ENCODE results near the gene ANXA9. TPM values are rescaled to one million over a fixed set of nuclear protein-coding genes. Genes with fewer than 3 reads are reported as not detected.

The ANXA9 gene
- total RNA-seq, 2 experiments from 2014 or later = not detected

- H3K36me3 Mint-ChIP-seq (ENCODE audit: low read depth) = peaks cover 70% of the 10 kb centered on the region
- no peak overlapping the region for H3K27ac Mint-ChIP-seq
- H3K27me3 Mint-ChIP-seq (ENCODE audit: low read depth) = no peaks in the 10 kb centered on the region
- DNase-seq (no peak), ATAC-seq (no peak)
- no peaks in the 10 kb centered on the region for H3K9me3 Mint-ChIP-seq (ENCODE audit: insufficient read depth)
- ChIA-PET CTCF (no interaction called here), POLR2A (no interaction called here)
- H3K4me1 Mint-ChIP-seq (ENCODE audit: low read depth) = peaks cover 33% of the 10 kb centered on the region
- H3K4me3 Mint-ChIP-seq = no peak overlapping the region
Measured at GRCh38 chr1:150967936-150968335, 14.2 kb upstream of the ANXA9 start.

- Mint-ChIP-seq H3K9me3 (ENCODE audit: insufficient read depth) (no peaks in the 10 kb centered on the region), H3K4me1 (ENCODE audit: low read depth) (peaks cover 36% of the 10 kb centered on the region), H3K27ac (peak overlapping the region; percentile 43), H3K36me3 (ENCODE audit: low read depth) (peaks cover 69% of the 10 kb centered on the region), H3K27me3 (ENCODE audit: low read depth) (no peaks in the 10 kb centered on the region), H3K4me3 (no peak overlapping the region)
- CTCF ChIA-PET = no interaction called here
- ATAC-seq (no peak), DNase-seq (no peak)
- POLR2A ChIA-PET = no interaction called here
Measured at GRCh38 chr1:150968491-150968890, 13.6 kb upstream of the ANXA9 start.

GRCh38 chr1:150969626-150970025 lies 12.5 kb upstream of the ANXA9 start:
- CTCF ChIA-PET = interaction anchor here (1.0 to 1.9 kb wide), 3 partner anchors 26 to 36 kb away, joined by 3 to 7 read pairs (median 4); no protein-coding TSS in a partner anchor
- POLR2A ChIA-PET = interaction anchor here (0.7 to 1.1 kb wide), 3 partner anchors 9 to 131 kb away, joined by 3 to 4 read pairs (median 3); no protein-coding TSS in a partner anchor
- Mint-ChIP-seq H3K27me3 (ENCODE audit: low read depth) (no peaks in the 10 kb centered on the region), H3K9me3 (ENCODE audit: insufficient read depth) (no peaks in the 10 kb centered on the region), H3K4me1 (ENCODE audit: low read depth) (peaks cover 38% of the 10 kb centered on the region), H3K27ac (no peak overlapping the region), H3K4me3 (no peak overlapping the region), H3K36me3 (ENCODE audit: low read depth) (peaks cover 59% of the 10 kb centered on the region)
- no peak for ATAC-seq
- no peak for DNase-seq

- CTCF ChIA-PET = interaction anchor here (1.3 to 1.9 kb wide), 3 partner anchors 9 to 37 kb away, joined by 4 to 7 read pairs (median 7); no protein-coding TSS in a partner anchor
- peaks cover 45% of the 10 kb centered on the region for H3K4me1 Mint-ChIP-seq (ENCODE audit: low read depth)
- no peaks in the 10 kb centered on the region for H3K27me3 Mint-ChIP-seq (ENCODE audit: low read depth)
- ATAC-seq (no peak), DNase-seq (no peak)
- H3K4me3 Mint-ChIP-seq = peak overlapping the region; percentile 87
- H3K9me3 Mint-ChIP-seq (ENCODE audit: insufficient read depth) = no peaks in the 10 kb centered on the region
- peak overlapping the region; percentile 43 for H3K27ac Mint-ChIP-seq
- H3K36me3 Mint-ChIP-seq (ENCODE audit: low read depth) = peaks cover 48% of the 10 kb centered on the region
- POLR2A ChIA-PET = interaction anchor here (1.1 to 1.5 kb wide), 2 partner anchors 34 to 80 kb away, joined by 3 read pairs; no protein-coding TSS in a partner anchor
Measured at GRCh38 chr1:150970808-150971582, 11.1 kb upstream of the ANXA9 start.

- peak overlapping the region; percentile 58 for H3K27ac Mint-ChIP-seq
- H3K36me3 Mint-ChIP-seq (ENCODE audit: low read depth) = peaks cover 40% of the 10 kb centered on the region
- DNase-seq = no peak
- CTCF ChIA-PET = interaction anchor here (1.6 kb wide), 1 partner anchor 8 kb away, joined by 7 read pairs; no protein-coding TSS in a partner anchor
- no peak for ATAC-seq
- peak overlapping the region; percentile 87 for H3K4me3 Mint-ChIP-seq
- H3K9me3 Mint-ChIP-seq (ENCODE audit: insufficient read depth) = no peaks in the 10 kb centered on the region
- peaks cover 52% of the 10 kb centered on the region for H3K4me1 Mint-ChIP-seq (ENCODE audit: low read depth)
- POLR2A ChIA-PET = interaction anchor here (1.5 kb wide), 1 partner anchor 34 kb away, joined by 3 read pairs; no protein-coding TSS in a partner anchor
- H3K27me3 Mint-ChIP-seq (ENCODE audit: low read depth) = no peaks in the 10 kb centered on the region
Measured at GRCh38 chr1:150971583-150972416, 10.3 kb upstream of the ANXA9 start.

- Mint-ChIP-seq H3K27me3 (ENCODE audit: low read depth) (no peaks in the 10 kb centered on the region), H3K9me3 (ENCODE audit: insufficient read depth) (no peaks in the 10 kb centered on the region), H3K4me3 (peak overlapping the region; percentile 87), H3K27ac (peak overlapping the region; percentile 85), H3K36me3 (ENCODE audit: low read depth) (peaks cover 34% of the 10 kb centered on the region), H3K4me1 (ENCODE audit: low read depth) (peaks cover 59% of the 10 kb centered on the region)
- DNase-seq (no peak), ATAC-seq (no peak)
- ChIA-PET CTCF (interaction anchor here (1.7 kb wide), 1 partner anchor 24 kb away, joined by 9 read pairs; no protein-coding TSS in a partner anchor), POLR2A (no interaction called here)
Measured at GRCh38 chr1:150972417-150972940, 9.6 kb upstream of the ANXA9 start.

GRCh38 chr1:150973258-150973835 lies 8.7 kb upstream of the ANXA9 start:
- DNase-seq (peak; percentile 37), ATAC-seq (peak; percentile 8)
- Mint-ChIP-seq H3K36me3 (ENCODE audit: low read depth) (peaks cover 26% of the 10 kb centered on the region), H3K4me1 (ENCODE audit: low read depth) (peaks cover 64% of the 10 kb centered on the region), H3K9me3 (ENCODE audit: insufficient read depth) (no peaks in the 10 kb centered on the region), H3K27ac (peak overlapping the region; percentile 85), H3K4me3 (peak overlapping the region; percentile 87), H3K27me3 (ENCODE audit: low read depth) (no peaks in the 10 kb centered on the region)
- ChIA-PET POLR2A (interaction anchor here (0.8 to 1.4 kb wide), 9 partner anchors 8 to 409 kb away, joined by 3 to 9 read pairs (median 4); partner anchors contain the start of gene CTSS), CTCF (interaction anchor here (0.6 to 1.7 kb wide), 7 partner anchors 8 to 183 kb away, joined by 3 to 9 read pairs (median 5); partner anchors contain the start of genes MINDY1, SETDB1 and TNFAIP8L2)

GRCh38 chr1:150973836-150974579 lies 8.1 kb upstream of the ANXA9 start:
- no peaks in the 10 kb centered on the region for H3K27me3 Mint-ChIP-seq (ENCODE audit: low read depth)
- H3K4me3 Mint-ChIP-seq = peak overlapping the region; percentile 87
- H3K27ac Mint-ChIP-seq = peak overlapping the region; percentile 85
- POLR2A ChIA-PET = interaction anchor here (0.8 to 1.4 kb wide), 9 partner anchors 8 to 410 kb away, joined by 3 to 9 read pairs (median 4); partner anchors contain the start of gene CTSS
- CTCF ChIA-PET = interaction anchor here (0.6 to 1.7 kb wide), 7 partner anchors 9 to 183 kb away, joined by 3 to 9 read pairs (median 5); partner anchors contain the start of genes MINDY1, SETDB1 and TNFAIP8L2
- peaks cover 70% of the 10 kb centered on the region for H3K4me1 Mint-ChIP-seq (ENCODE audit: low read depth)
- H3K9me3 Mint-ChIP-seq (ENCODE audit: insufficient read depth) = no peaks in the 10 kb centered on the region
- H3K36me3 Mint-ChIP-seq (ENCODE audit: low read depth) = peaks cover 21% of the 10 kb centered on the region
- ATAC-seq (peak; percentile 54), DNase-seq (peak; percentile 58)

- H3K9me3 Mint-ChIP-seq (ENCODE audit: insufficient read depth) = no peaks in the 10 kb centered on the region
- POLR2A ChIA-PET = interaction anchor here (1.0 to 1.4 kb wide), 3 partner anchors 9 to 31 kb away, joined by 3 to 9 read pairs (median 5); no protein-coding TSS in a partner anchor
Measured at GRCh38 chr1:150974580-150975478, 7.3 kb upstream of the ANXA9 start, which contains the start of gene CERS2. Gene CERS2, minus strand, starts transcription at chr1:150974835. Its CDS starts 5,745 bp downstream, at chr1:150969090.

More at GRCh38 chr1:150974580-150975478, 7.3 kb upstream of the ANXA9 start, which contains the start of gene CERS2:
- DNase-seq = peak; percentile 78
- Mint-ChIP-seq H3K4me3 (peak within 1 kb of the TSS; percentile 87), H3K36me3 (ENCODE audit: low read depth) (peaks cover 21% of the 10 kb centered on the region), H3K27ac (peak within 1 kb of the TSS; percentile 88), H3K27me3 (ENCODE audit: low read depth) (no peaks in the 10 kb centered on the region), H3K4me1 (ENCODE audit: low read depth) (peaks cover 75% of the 10 kb centered on the region)
- CTCF ChIA-PET = interaction anchor here (1.4 to 3.3 kb wide), 2 partner anchors 12 to 53 kb away, joined by 5 to 10 read pairs; no protein-coding TSS in a partner anchor
- peak; percentile 65 for ATAC-seq

Data from activated CD8-positive, alpha-beta T cell treated with anti-CD3 and anti-CD28 coated beads, Interleukin-2, amount 10 ng/mL, durations not matched to agents 7 days and 5 days (primary cell).